ENCODE results near the gene EMC10. TPM values are rescaled to one million over a fixed set of nuclear protein-coding genes. Genes with fewer than 3 reads are reported as not detected.

Gene EMC10
- total RNA-seq, 1 donor: 56.5 TPM

DNA sequence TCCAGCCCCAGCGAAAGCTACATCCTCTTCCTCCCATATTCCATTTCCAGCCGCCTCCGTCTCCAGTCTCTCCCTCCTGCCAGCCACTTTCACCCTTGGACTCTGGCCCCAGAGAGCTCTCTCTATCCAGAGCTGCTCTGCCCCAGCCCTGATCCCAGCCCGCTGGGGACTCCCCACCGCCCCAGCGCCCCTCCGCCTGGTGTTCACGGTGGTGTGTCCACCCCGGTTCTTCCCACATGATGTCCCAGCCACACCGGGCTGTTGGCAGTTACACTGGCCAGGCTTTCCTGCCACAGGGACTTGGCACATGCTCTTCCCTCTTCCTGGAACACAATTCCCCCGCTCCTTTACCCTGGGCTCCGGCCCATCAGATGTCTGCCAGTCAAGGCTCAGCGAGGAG lies 11.3 kb upstream of the EMC10 start:
- Histone ChIP-seq H2AFZ (ENCODE audit: low read length) (no peak overlapping the region), H3K79me2 (ENCODE audit: insufficient read depth, low read length) (no peaks in the 10 kb centered on the region), H3K27ac (ENCODE audit: low read depth, low read length) (no peak overlapping the region), H3K36me3 (ENCODE audit: insufficient read depth, low read length) (no peaks in the 10 kb centered on the region), H3K4me1 (ENCODE audit: insufficient read depth, low read length) (peaks cover 6% of the 10 kb centered on the region), H3K27me3 (ENCODE audit: insufficient read depth, low read length) (no peaks in the 10 kb centered on the region), H3K9me3 (ENCODE audit: low read depth, low read length) (no peaks in the 10 kb centered on the region), H4K20me1 (ENCODE audit: insufficient read depth, low read length) (no peaks in the 10 kb centered on the region), H3K4me2 (ENCODE audit: insufficient read depth, low read length) (no peak overlapping the region), H3K4me3 (ENCODE audit: insufficient read depth, low read length) (no peak overlapping the region)
- DNase-seq (ENCODE audit: insufficient read length, low spot score, missing footprints): peak; percentile 30
- TF ChIP-seq, protein P1, sequence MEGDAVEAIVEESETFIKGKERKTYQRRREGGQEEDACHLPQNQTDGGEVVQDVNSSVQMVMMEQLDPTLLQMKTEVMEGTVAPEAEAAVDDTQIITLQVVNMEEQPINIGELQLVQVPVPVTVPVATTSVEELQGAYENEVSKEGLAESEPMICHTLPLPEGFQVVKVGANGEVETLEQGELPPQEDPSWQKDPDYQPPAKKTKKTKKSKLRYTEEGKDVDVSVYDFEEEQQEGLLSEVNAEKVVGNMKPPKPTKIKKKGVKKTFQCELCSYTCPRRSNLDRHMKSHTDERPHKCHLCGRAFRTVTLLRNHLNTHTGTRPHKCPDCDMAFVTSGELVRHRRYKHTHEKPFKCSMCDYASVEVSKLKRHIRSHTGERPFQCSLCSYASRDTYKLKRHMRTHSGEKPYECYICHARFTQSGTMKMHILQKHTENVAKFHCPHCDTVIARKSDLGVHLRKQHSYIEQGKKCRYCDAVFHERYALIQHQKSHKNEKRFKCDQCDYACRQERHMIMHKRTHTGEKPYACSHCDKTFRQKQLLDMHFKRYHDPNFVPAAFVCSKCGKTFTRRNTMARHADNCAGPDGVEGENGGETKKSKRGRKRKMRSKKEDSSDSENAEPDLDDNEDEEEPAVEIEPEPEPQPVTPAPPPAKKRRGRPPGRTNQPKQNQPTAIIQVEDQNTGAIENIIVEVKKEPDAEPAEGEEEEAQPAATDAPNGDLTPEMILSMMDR (IDR thresholded peaks at IDR 0.05; ENCODE audit: extremely low read depth, low read depth, low read length): no peak

DNA sequence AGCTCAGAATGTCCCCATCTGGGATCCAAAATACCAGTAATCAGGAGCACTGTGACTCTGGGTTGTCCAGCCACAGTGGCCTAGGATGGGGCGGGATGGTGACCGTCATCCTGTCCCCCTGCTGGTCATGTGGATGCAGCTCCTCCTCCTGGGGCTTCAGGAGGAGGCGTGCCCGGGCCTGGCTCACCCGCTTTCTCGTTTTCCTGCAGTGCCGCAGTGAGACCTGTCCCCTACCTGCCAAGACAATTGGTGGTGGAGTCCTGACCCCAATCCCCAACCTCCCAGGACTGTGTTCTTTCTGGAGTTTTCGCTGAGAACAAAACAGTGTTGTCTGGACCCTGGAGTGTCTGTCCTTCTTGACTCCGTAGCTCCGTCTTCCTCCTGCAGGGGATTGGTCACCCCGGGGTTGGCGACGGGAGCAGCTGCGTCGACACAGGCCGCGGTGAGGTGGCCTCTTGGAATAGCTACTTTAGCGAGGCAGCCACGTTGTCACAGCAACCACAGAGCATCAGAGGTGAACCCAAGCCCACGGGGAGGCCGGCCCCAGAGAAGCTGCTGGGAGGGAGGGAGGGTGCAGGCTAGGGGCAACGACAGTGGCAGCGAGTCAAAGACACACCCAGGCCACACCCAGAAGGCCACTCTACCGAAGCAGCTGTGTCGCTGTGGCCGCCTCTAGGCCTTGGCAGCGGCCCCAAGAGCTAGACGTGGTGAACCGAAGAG lies 10.2 kb upstream of the EMC10 start:
- H3K27me3 ChIP-seq (ENCODE audit: insufficient read depth, low read length): no peaks in the 10 kb centered on the region
- no peak overlapping the region for H3K4me2 ChIP-seq (ENCODE audit: insufficient read depth, low read length)
- no peak overlapping the region for H3K27ac ChIP-seq (ENCODE audit: low read depth, low read length)
- no peaks in the 10 kb centered on the region for H3K36me3 ChIP-seq (ENCODE audit: insufficient read depth, low read length)
- H3K4me1 ChIP-seq (ENCODE audit: insufficient read depth, low read length): no peaks in the 10 kb centered on the region
- no peaks in the 10 kb centered on the region for H3K79me2 ChIP-seq (ENCODE audit: insufficient read depth, low read length)
- DNase-seq (ENCODE audit: insufficient read length, low spot score, missing footprints): no peak
- H3K4me3 ChIP-seq (ENCODE audit: insufficient read depth, low read length): no peak overlapping the region
- no peak overlapping the region for H2AFZ ChIP-seq (ENCODE audit: low read length)
- TF ChIP-seq, protein P1 (IDR thresholded peaks at IDR 0.05; ENCODE audit: extremely low read depth, low read depth, low read length): peak; percentile 21
- no peaks in the 10 kb centered on the region for H4K20me1 ChIP-seq (ENCODE audit: insufficient read depth, low read length)
- H3K9me3 ChIP-seq (ENCODE audit: low read depth, low read length): no peaks in the 10 kb centered on the region

DNA sequence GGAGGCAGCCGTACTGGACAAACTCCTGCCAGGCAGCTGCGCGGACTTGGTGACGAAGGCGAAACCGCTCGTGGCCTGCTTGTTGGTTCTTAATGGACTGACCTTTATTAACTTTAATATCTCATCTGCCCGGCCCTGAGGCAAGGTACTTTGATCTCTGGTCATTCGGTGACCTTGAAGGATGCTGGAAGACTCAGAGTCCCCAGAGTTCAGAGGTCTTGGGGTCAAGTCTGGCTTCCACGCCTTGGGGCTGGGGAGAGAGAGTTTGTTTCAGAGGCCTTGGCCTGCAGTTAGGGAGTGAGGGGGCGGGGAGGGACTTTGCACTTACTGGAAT lies 9.6 kb upstream of the EMC10 start:
- H3K4me3 ChIP-seq (ENCODE audit: insufficient read depth, low read length): no peak overlapping the region
- TF ChIP-seq, protein P1 (IDR thresholded peaks at IDR 0.05; ENCODE audit: extremely low read depth, low read depth, low read length): no peak
- no peaks in the 10 kb centered on the region for H4K20me1 ChIP-seq (ENCODE audit: insufficient read depth, low read length)
- H3K4me1 ChIP-seq (ENCODE audit: insufficient read depth, low read length): no peaks in the 10 kb centered on the region
- no peak for DNase-seq (ENCODE audit: insufficient read length, low spot score, missing footprints)
- H3K9me3 ChIP-seq (ENCODE audit: low read depth, low read length): no peaks in the 10 kb centered on the region
- no peaks in the 10 kb centered on the region for H3K27me3 ChIP-seq (ENCODE audit: insufficient read depth, low read length)
- no peak overlapping the region for H3K27ac ChIP-seq (ENCODE audit: low read depth, low read length)
- H3K36me3 ChIP-seq (ENCODE audit: insufficient read depth, low read length): no peaks in the 10 kb centered on the region
- H3K4me2 ChIP-seq (ENCODE audit: insufficient read depth, low read length): no peak overlapping the region
- H2AFZ ChIP-seq (ENCODE audit: low read length): no peak overlapping the region
- no peaks in the 10 kb centered on the region for H3K79me2 ChIP-seq (ENCODE audit: insufficient read depth, low read length)

DNA sequence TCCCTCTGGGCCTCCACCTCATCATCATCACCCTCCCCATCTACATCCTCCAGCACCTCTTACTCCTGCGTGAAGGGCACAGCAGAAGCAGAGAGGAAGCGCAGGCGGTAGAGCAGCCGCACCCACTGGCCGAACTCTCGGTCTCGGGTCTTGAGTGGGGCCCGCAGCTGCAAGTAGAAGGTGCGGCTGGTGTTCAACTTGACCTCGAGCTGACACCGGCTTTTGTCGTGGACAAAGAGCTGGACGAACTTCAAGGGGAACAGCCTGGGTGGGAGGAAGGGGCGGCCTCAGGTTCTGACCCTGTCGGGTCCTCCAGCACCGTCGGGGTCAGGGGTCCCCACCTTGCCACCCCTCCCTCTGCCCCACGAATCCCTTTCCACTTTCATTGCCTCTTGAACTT lies 8.7 kb upstream of the EMC10 start:
- H3K4me1 ChIP-seq (ENCODE audit: insufficient read depth, low read length): no peaks in the 10 kb centered on the region
- no peak for DNase-seq (ENCODE audit: insufficient read length, low spot score, missing footprints)
- no peak overlapping the region for H3K4me2 ChIP-seq (ENCODE audit: insufficient read depth, low read length)
- no peak overlapping the region for H2AFZ ChIP-seq (ENCODE audit: low read length)
- no peaks in the 10 kb centered on the region for H4K20me1 ChIP-seq (ENCODE audit: insufficient read depth, low read length)
- TF ChIP-seq, protein P1 (IDR thresholded peaks at IDR 0.05; ENCODE audit: extremely low read depth, low read depth, low read length): no peak
- H3K27me3 ChIP-seq (ENCODE audit: insufficient read depth, low read length): no peaks in the 10 kb centered on the region
- no peak overlapping the region for H3K27ac ChIP-seq (ENCODE audit: low read depth, low read length)
- no peak overlapping the region for H3K4me3 ChIP-seq (ENCODE audit: insufficient read depth, low read length)
- no peaks in the 10 kb centered on the region for H3K36me3 ChIP-seq (ENCODE audit: insufficient read depth, low read length)
- no peaks in the 10 kb centered on the region for H3K79me2 ChIP-seq (ENCODE audit: insufficient read depth, low read length)
- H3K9me3 ChIP-seq (ENCODE audit: low read depth, low read length): no peaks in the 10 kb centered on the region
